CD14-positive monocyte (primary cell): ENCODE measurements around the gene HERC2. TPM values are rescaled to one million over a fixed set of nuclear protein-coding genes. Genes with fewer than 3 reads are reported as not detected.

Experiments
- DNase-seq, 3 donors: peaks; one replicate each; pipeline ENCODE4 v3.0.0-alpha.2; 2011 to 2022
- H2AFZ ChIP-seq: 2 replicates; pipeline ENCODE4 v1.6.0; 2012; ENCODE audit warnings: mild to moderate bottlenecking, low read depth, low read length, inconsistent platforms; ENCODE audit not compliant: insufficient read depth, poor library complexity, severe bottlenecking
- H3K27ac ChIP-seq, 2 donors: 1 replicate in 1 of 2; 2 replicates in 1 of 2; pipeline ENCODE4 v1.5.1; 2012 to 2013; ENCODE audit warnings: low read length in 2 of 2, control low read depth in 1 of 2, inconsistent platforms in 1 of 2, low read depth in 1 of 2, mild to moderate bottlenecking in 1 of 2
- H3K27me3 ChIP-seq, 2 donors: one replicate each; pipeline versions ENCODE4 v1.6.0 to v1.6.1; 2011 to 2013; ENCODE audit warnings: low read length in 2 of 2; ENCODE audit not compliant: control insufficient read depth in 2 of 2, insufficient read depth in 2 of 2
- H3K36me3 ChIP-seq, 2 donors: replicated peaks in 1 of 2; 1 replicate in 1 of 2; 2 replicates in 1 of 2; pipeline versions ENCODE4 v1.5.1 to v1.6.1; 2012 to 2013; ENCODE audit warnings: low read length in 2 of 2, control low read depth in 1 of 2, inconsistent platforms in 1 of 2, mild to moderate bottlenecking in 1 of 2; ENCODE audit not compliant: insufficient read depth in 2 of 2, control insufficient read depth in 1 of 2
- H3K4me1 ChIP-seq, 2 donors: 1 replicate in 1 of 2; 2 replicates in 1 of 2; pipeline versions ENCODE4 v1.5.1 to v1.6.1; 2012 to 2013; ENCODE audit warnings: low read length in 2 of 2, control low read depth in 1 of 2, inconsistent platforms in 1 of 2, mild to moderate bottlenecking in 1 of 2, moderate library complexity in 1 of 2; ENCODE audit not compliant: insufficient read depth in 2 of 2, control insufficient read depth in 1 of 2
- H3K4me2 ChIP-seq: replicated peaks from 2 replicates; pipeline ENCODE3; 2012; ENCODE audit warnings: low read length, moderate library complexity, mild to moderate bottlenecking; ENCODE audit not compliant: poor library complexity, severe bottlenecking; ENCODE audit errors: extremely low read depth
- H3K4me3 ChIP-seq, 3 experiments: fragments of 200-600 bp in 1 of 3; sonication (generic) in 1 of 3; replicated peaks in 1 of 3; 1 replicate in 2 of 3; 2 replicates in 1 of 3; pipeline ENCODE4 v1.5.1; 2011 to 2013; ENCODE audit warnings: low read length in 3 of 3, mild to moderate bottlenecking in 3 of 3, control low read depth in 2 of 3, low read depth in 2 of 3, inconsistent platforms in 1 of 3, moderate library complexity in 1 of 3
- H3K79me2 ChIP-seq: 2 replicates; pipeline ENCODE4 v1.6.0; 2012; ENCODE audit warnings: mild to moderate bottlenecking, control low read depth, inconsistent platforms, low read length, moderate library complexity; ENCODE audit not compliant: insufficient read depth
- H3K9ac ChIP-seq: 2 replicates; pipeline ENCODE4 v1.6.0; 2017; ENCODE audit warnings: low read length, mild to moderate bottlenecking; ENCODE audit not compliant: insufficient read depth, poor library complexity, severe bottlenecking
- H3K9me3 ChIP-seq, 2 donors: replicated peaks in 1 of 2; 1 replicate in 1 of 2; 2 replicates in 1 of 2; pipeline versions ENCODE4 v1.5.1 to v1.6.1; 2012 to 2013; ENCODE audit warnings: low read length in 2 of 2, control low read depth in 1 of 2; ENCODE audit not compliant: control insufficient read depth in 1 of 2, insufficient read depth in 1 of 2
- H4K20me1 ChIP-seq: 2 replicates; pipeline ENCODE4 v1.6.0; 2012; ENCODE audit warnings: mild to moderate bottlenecking, low read length, control low read depth, moderate library complexity; ENCODE audit not compliant: insufficient read depth
- H3K27ac Mint-ChIP-seq, 7 donors: one replicate each; pipeline ENCODE4 v1.8.0; 2020; ENCODE audit warnings: mild to moderate bottlenecking in 7 of 7, mixed read lengths in 7 of 7, moderate library complexity in 6 of 7, inconsistent platforms in 2 of 7
- H3K27me3 Mint-ChIP-seq, 3 donors: one replicate each; pipeline ENCODE4 v1.8.0; 2021 to 2022; ENCODE audit warnings: low read depth in 3 of 3, mild to moderate bottlenecking in 3 of 3, mixed read lengths in 3 of 3, moderate library complexity in 3 of 3, inconsistent platforms in 1 of 3
- H3K36me3 Mint-ChIP-seq, 2 donors: one replicate each; pipeline ENCODE4 v1.8.0; 2020; ENCODE audit warnings: mixed read lengths in 2 of 2, inconsistent platforms in 1 of 2, mild to moderate bottlenecking in 1 of 2
- H3K4me1 Mint-ChIP-seq: one replicate; pipeline ENCODE4 v1.8.0; 2020; ENCODE audit warnings: mild to moderate bottlenecking, mixed read lengths
- H3K4me3 Mint-ChIP-seq, 2 donors: one replicate each; pipeline ENCODE4 v1.8.0; 2020; ENCODE audit warnings: mild to moderate bottlenecking in 2 of 2, mixed read lengths in 2 of 2, moderate library complexity in 1 of 2
- H3K9me3 Mint-ChIP-seq, 7 donors: one replicate each; pipeline ENCODE4 v1.8.0; 2020 to 2022; ENCODE audit warnings: mixed read lengths in 7 of 7, mild to moderate bottlenecking in 6 of 7, moderate library complexity in 6 of 7, inconsistent platforms in 2 of 7
- CTCF ChIP-seq: fragments of 200-600 bp; IDR thresholded peaks from one replicate; pipeline ENCODE4 v1.8.0; 2022; ENCODE audit warnings: antibody characterized with exemption, mild to moderate bottlenecking
- WGBS: methylation state at CpG from one replicate; pipeline ENCODE4 v1.1.5; 2013; ENCODE audit warnings: missing lambda C conversion rate; ENCODE audit not compliant: insufficient coverage; 5-methylcytosine and 5-hydroxymethylcytosine counted together
- intact Hi-C, 2 donors: fragments of 100-400 bp; cut with micrococcal nuclease; formaldehyde crosslinking; loops; one replicate each; pipeline versions ENCODE4 v1.15.0 to v1.15.1; 2023
- polyA plus RNA-seq, 3 donors: library from polyadenylated mRNA; depleted of rRNA in 1 of 3; unstranded in 2 of 3; stranded (reverse) in 1 of 3; fragments of 300-500 nt in 2 of 3; fragments of >200 nt in 1 of 3; fragmentation: Illumina TruSeq in 2 of 3; gene quantifications; 1 replicate in 2 of 3; 2 replicates in 1 of 3; pipeline ENCODE4 v1.2.3, GENCODE V29; 2012 to 2021

HERC2 gene
- polyA plus RNA-seq, 3 donors: 3.1 to 9.0 (median 4.7) TPM

GRCh38 chr15:28099555-28100140 is 222.3 kb downstream of the HERC2 start:
- H3K36me3 Mint-ChIP-seq: peaks cover 3 to 9% of the 10 kb centered on the region in 2 donors
- peaks cover 32% of the 10 kb centered on the region for H3K4me1 Mint-ChIP-seq
- Histone ChIP-seq H3K79me2 (no peaks in the 10 kb centered on the region), H3K36me3 (no peaks in the 10 kb centered on the region), H3K4me2 (peak overlapping the region; percentile 58), H4K20me1 (no peaks in the 10 kb centered on the region), H2AFZ (no peak overlapping the region), H3K9ac (no peak overlapping the region), H3K27ac (no peak overlapping the region), H3K27me3 (peaks cover 45 to 74% of the 10 kb centered on the region in 2 donors), H3K4me1 (peaks cover 21 to 34% of the 10 kb centered on the region in 2 donors), H3K4me3 (peak overlapping the region in 1 of 3 experiments; percentile 51), H3K9me3 (peaks cover 9 to 38% of the 10 kb centered on the region in 2 donors)
- intact Hi-C loops: no loop called here
- peaks cover 0 to 40% (median 29%) of the 10 kb centered on the region in 7 donors for H3K9me3 Mint-ChIP-seq
- no peak for DNase-seq
- 9% methylated on average over 16 of the region's 16 CpGs for WGBS
- H3K27me3 Mint-ChIP-seq: peaks cover 63 to 76% (median 70%) of the 10 kb centered on the region in 3 donors
- no peak overlapping the region for H3K27ac Mint-ChIP-seq
- no peak for TF ChIP-seq CTCF
- peak overlapping the region; percentile 1 to 74 for H3K4me3 Mint-ChIP-seq

GRCh38 chr15:28098766-28099554 is 223.0 kb downstream of the HERC2 start, which contains the start of gene OCA2:
OCA2 (minus strand) TSS chr15:28099315; CDS start chr15:28081874, 17,441 bp downstream.
- peak within 1 kb of the TSS in 2 of 7 donors; percentile 13 to 35 for H3K27ac Mint-ChIP-seq
- WGBS: 3% methylated on average over 45 of the region's 52 CpGs
- no peaks in the 10 kb centered on the region for H4K20me1 ChIP-seq
- DNase-seq: peak in 2 of 3 donors; percentile 1 to 20
- intact Hi-C loops: no loop called here
- H3K27me3 Mint-ChIP-seq: peaks cover 69 to 83% (median 77%) of the 10 kb centered on the region in 3 donors
- H3K4me3 ChIP-seq: peak within 1 kb of the TSS in 1 of 3 experiments; percentile 51
- H3K4me3 Mint-ChIP-seq: peak within 1 kb of the TSS; percentile 67 to 74
- peaks cover 0 to 43% (median 30%) of the 10 kb centered on the region in 7 donors for H3K9me3 Mint-ChIP-seq
- peaks cover 32% of the 10 kb centered on the region for H3K4me1 Mint-ChIP-seq
- no peak within 1 kb of the TSS for H3K27ac ChIP-seq
- no peak for TF ChIP-seq CTCF
- peaks cover 24 to 37% of the 10 kb centered on the region in 2 donors for H3K4me1 ChIP-seq
- H3K79me2 ChIP-seq: no peaks in the 10 kb centered on the region
- H3K4me2 ChIP-seq: peak within 1 kb of the TSS; percentile 58
- H2AFZ ChIP-seq: no peak within 1 kb of the TSS
- no peak within 1 kb of the TSS for H3K9ac ChIP-seq
- H3K36me3 Mint-ChIP-seq: peaks cover 4 to 9% of the 10 kb centered on the region in 2 donors
- H3K36me3 ChIP-seq: no peaks in the 10 kb centered on the region
- peaks cover 52 to 78% of the 10 kb centered on the region in 2 donors for H3K27me3 ChIP-seq
- H3K9me3 ChIP-seq: peaks cover 12 to 40% of the 10 kb centered on the region in 2 donors
